HG02642 (cell line): ENCODE data around the gene CD70.
"Not testable (repeated sequence)": the region's sequence is repeated elsewhere in the genome, so short reads cannot be mapped to it uniquely, and the experiment has no call there.

Experiments used
- ATAC-seq: cut with Tn5 transposase; IDR thresholded peaks from one replicate; pipeline ENCODE4 v1.9.1; 2021; ENCODE audit warnings: mild to moderate bottlenecking; ENCODE audit not compliant: unreplicated experiment, poor library complexity

Gene CD70

GRCh38 chr19:6573350-6573749 is 17.6 kb downstream of the CD70 start:
- no peak for ATAC-seq

GRCh38 chr19:6572217-6572616 is 18.7 kb downstream of the CD70 start:
- ATAC-seq = no peak

- ATAC-seq = no peak
Measured at GRCh38 chr19:6571167-6571566, 19.8 kb downstream of the CD70 start.

- no peak for ATAC-seq
Measured at GRCh38 chr19:6570764-6571163, 20.2 kb downstream of the CD70 start.

- no peak for ATAC-seq
Measured at GRCh38 chr19:6568816-6569215, 22.1 kb downstream of the CD70 start.

GRCh38 chr19:6568010-6568526 is 22.9 kb downstream of the CD70 start:
- ATAC-seq = no peak

- ATAC-seq = not testable (repeated sequence)
Measured at GRCh38 chr19:6566727-6567126, 24.2 kb downstream of the CD70 start.

- ATAC-seq = no peak
Measured at GRCh38 chr19:6564393-6564792, 26.6 kb downstream of the CD70 start.

GRCh38 chr19:6562437-6562836 is 28.5 kb downstream of the CD70 start:
- ATAC-seq = not testable (repeated sequence)

GRCh38 chr19:6556480-6557195 is 34.3 kb downstream of the CD70 start:
- ATAC-seq = no peak

GRCh38 chr19:6556043-6556449 is 34.9 kb downstream of the CD70 start:
- no peak for ATAC-seq

GRCh38 chr19:6551607-6552450 is 39.1 kb downstream of the CD70 start:
- peak; percentile 58 for ATAC-seq

GRCh38 chr19:6551091-6551490 is 39.9 kb downstream of the CD70 start:
- no peak for ATAC-seq

- ATAC-seq = not testable (repeated sequence)
Measured at GRCh38 chr19:6550679-6551078, 40.3 kb downstream of the CD70 start.

GRCh38 chr19:6543866-6544347 is 47.0 kb downstream of the CD70 start:
- no peak for ATAC-seq

- ATAC-seq = no peak
Measured at GRCh38 chr19:6540918-6541689, 49.8 kb downstream of the CD70 start.

- no peak for ATAC-seq
Measured at GRCh38 chr19:6539514-6539913, 51.4 kb downstream of the CD70 start.
